Measurements from ENCODE around the gene ABI3BP.

GRCh38 chr3:101010296-101010695 is 17.1 kb upstream of the ABI3BP start:
- TF ChIP-seq REST (IDR thresholded peaks at IDR 0.05; ENCODE audit: low read depth) (no peak), TAF1 (IDR thresholded peaks at IDR 0.05; ENCODE audit: low read depth) (no peak), ZBTB7A (IDR thresholded peaks at IDR 0.05; ENCODE audit: low read depth) (no peak), EGR1 (IDR thresholded peaks at IDR 0.05) (no peak), USF1 (IDR thresholded peaks at IDR 0.05) (no peak), MAX (IDR thresholded peaks at IDR 0.05) (no peak), RAD21 (IDR thresholded peaks at IDR 0.05; ENCODE audit: low read depth) (no peak), TCF12 (IDR thresholded peaks at IDR 0.05; ENCODE audit: low read depth) (no peak), CEBPB (IDR thresholded peaks at IDR 0.05) (no peak), EP300 (IDR thresholded peaks at IDR 0.05; ENCODE audit: borderline replicate concordance) (no peak), YY1 (IDR thresholded peaks at IDR 0.05; ENCODE audit: low read depth) (no peak)

Measured in Ishikawa (cell line).